H1 (cell line): ENCODE results near the gene BLTP1. TPM values are rescaled to one million over a fixed set of nuclear protein-coding genes. Genes with fewer than 3 reads are reported as not detected.

Experiments
- ATF3 ChIP-seq: IDR thresholded peaks from 2 replicates; pipeline ENCODE4 v1.6.1; 2011; ENCODE audit warnings: low read depth, mild to moderate bottlenecking, low read length; ENCODE audit not compliant: insufficient read depth
- BACH1 ChIP-seq: IDR thresholded peaks from 2 replicates; pipeline ENCODE4 v1.6.1; 2012; ENCODE audit warnings: low read length, improper control_type of control experiment
- CEBPB ChIP-seq: IDR thresholded peaks from 2 replicates; pipeline ENCODE4 v1.6.1; 2012; ENCODE audit warnings: low read depth, low read length
- CHD1 ChIP-seq: IDR thresholded peaks from 2 replicates; pipeline ENCODE4 v1.6.1; 2012; ENCODE audit warnings: low read depth, low read length, improper control_type of control experiment
- CTCF ChIP-seq, 3 experiments: IDR thresholded peaks; 1 replicate in 2 of 3; 2 replicates in 1 of 3; pipeline versions ENCODE4 v1.5.1 to v1.6.1; 2011; ENCODE audit warnings: low read length in 3 of 3, mild to moderate bottlenecking in 3 of 3, inconsistent platforms in 2 of 3, low read depth in 1 of 3, moderate library complexity in 1 of 3; ENCODE audit not compliant: insufficient read depth in 1 of 3; ENCODE audit errors: control extremely low read depth in 1 of 3
- EZH2 ChIP-seq: fragments of 200-600 bp; sonication (generic); IDR thresholded peaks from 2 replicates; pipeline ENCODE4 v1.7.1; 2012; ENCODE audit warnings: low read depth, mild to moderate bottlenecking, moderate library complexity, low read length, inconsistent platforms; ENCODE audit not compliant: severe bottlenecking
- GABPA ChIP-seq: IDR thresholded peaks from 2 replicates; pipeline ENCODE4 v1.6.1; 2011; ENCODE audit warnings: mild to moderate bottlenecking, low read length, moderate library complexity, borderline replicate concordance; ENCODE audit not compliant: insufficient read depth
- POLR2AphosphoS5 ChIP-seq: IDR thresholded peaks from 2 replicates; pipeline ENCODE4 v1.6.1; 2011; ENCODE audit warnings: low read depth, low read length
- RXRA ChIP-seq: IDR thresholded peaks from 2 replicates; pipeline ENCODE4 v1.6.1; 2011; ENCODE audit warnings: low read depth, mild to moderate bottlenecking, low read length, moderate library complexity; ENCODE audit not compliant: insufficient read depth
- SIN3A ChIP-seq, 2 experiments: IDR thresholded peaks in 1 of 2; conservative IDR thresholded peaks in 1 of 2; 2 replicates each; pipeline ENCODE4 v1.6.1; 2011 to 2012; ENCODE audit warnings: low read length in 2 of 2, improper control_type of control experiment in 1 of 2, low read depth in 1 of 2, mild to moderate bottlenecking in 1 of 2
- SP4 ChIP-seq: IDR thresholded peaks from 2 replicates; pipeline ENCODE4 v1.6.1; 2012; ENCODE audit warnings: low read length, inconsistent platforms
- SUZ12 ChIP-seq: fragments of 200-600 bp; sonication (generic); IDR thresholded peaks from 2 replicates; pipeline ENCODE4 v1.6.1; 2012; ENCODE audit warnings: mild to moderate bottlenecking, inconsistent platforms, low read length, moderate library complexity, mixed read lengths
- TAF7 ChIP-seq: optimal IDR thresholded peaks from 2 replicates; pipeline ENCODE3; 2011; ENCODE audit warnings: low read depth, mild to moderate bottlenecking, inconsistent platforms, low read length, moderate library complexity, borderline replicate concordance
- TBP ChIP-seq: IDR thresholded peaks from 2 replicates; pipeline ENCODE4 v1.6.1; 2011; ENCODE audit warnings: low read depth, low read length, improper control_type of control experiment
- YY1 ChIP-seq: IDR thresholded peaks from 2 replicates; pipeline ENCODE4 v1.6.1; 2011; ENCODE audit warnings: low read depth, mild to moderate bottlenecking, low read length
- ZNF274 ChIP-seq: IDR thresholded peaks from 2 replicates; pipeline ENCODE4 v1.7.0; 2012; ENCODE audit warnings: low read length, borderline replicate concordance; ENCODE audit errors: extremely low read depth
- polyA plus RNA-seq, 7 experiments: library from polyadenylated mRNA; depleted of rRNA in 3 of 7; stranded (reverse) in 5 of 7; unstranded in 2 of 7; fragments of >200 nt in 5 of 7; fragments of 200-250 nt in 2 of 7; gene quantifications; 1 replicate in 5 of 7; 2 replicates in 1 of 7; 4 replicates in 1 of 7; pipeline versions ENCODE4 v1.2.1 to v1.2.3, GENCODE V29; 2011 to 2013; ENCODE audit warnings: missing spikeins in 2 of 7, mixed read lengths in 2 of 7
- total RNA-seq: library from RNA; stranded (reverse); fragmentation: NEBNext Ultra II Directional; extraction: Animal tissue kit (Norgen Biotek cat#: 25700); gene quantifications from 2 replicates; pipeline ENCODE4 v1.2.1, GENCODE V29; 2021
- TF ChIP-seq, protein P1 (sequence below): IDR thresholded peaks from 2 replicates; pipeline ENCODE4 v1.6.1; 2012; ENCODE audit warnings: inconsistent platforms
- TF ChIP-seq, protein P2 (sequence below): IDR thresholded peaks from 2 replicates; pipeline ENCODE4 v1.6.1; 2012; ENCODE audit warnings: low read length, inconsistent platforms

Gene BLTP1
- total and polyA plus RNA-seq, 2 of the 8 experiments (the other 6 are each of a cell fraction or from before 2014, with no cell fraction given), result 14.0 to 27.9 TPM

DNA sequence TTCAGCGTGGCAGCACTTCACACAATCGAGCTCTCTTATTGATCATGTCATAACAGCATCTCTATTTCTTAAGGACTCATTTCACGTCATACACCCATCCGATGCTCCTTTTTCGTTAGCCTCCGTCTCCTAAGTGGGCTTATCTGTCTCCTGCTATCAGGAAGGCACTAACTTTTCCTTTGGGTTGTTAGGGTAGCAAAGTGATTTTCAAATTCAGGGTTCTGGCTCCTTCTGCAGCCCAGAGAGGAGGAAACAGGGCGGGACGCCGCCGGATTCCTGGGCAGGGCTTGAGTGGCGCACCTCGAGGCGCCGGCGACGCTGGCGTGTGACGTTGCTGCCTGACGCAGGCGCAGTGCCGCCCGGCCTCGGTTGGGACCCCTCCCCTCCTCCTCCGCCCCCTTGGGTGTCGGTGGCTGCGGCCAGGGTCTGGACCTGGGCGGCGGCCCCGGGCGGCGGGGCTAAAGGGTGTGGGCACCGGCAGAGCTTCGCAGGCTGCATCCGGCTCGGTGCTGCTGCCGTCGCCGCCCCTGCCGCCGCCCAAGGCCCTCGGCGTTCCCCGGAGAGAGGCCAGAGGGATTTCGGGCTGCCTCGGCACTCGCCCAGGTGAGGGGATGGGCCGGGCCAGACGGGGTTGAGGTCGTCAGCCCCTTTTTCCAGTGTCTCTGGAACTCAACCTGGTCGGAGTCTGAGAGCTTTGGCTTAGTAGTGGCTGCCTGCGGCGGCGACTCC is at the start of gene BLTP1 (continued):
- TF ChIP-seq CHD1 (no peak), TAF7 (peak; percentile 21), ATF3 (peak; percentile 88), BACH1 (no peak), ZNF274 (no peak), POLR2AphosphoS5 (peak; percentile 81), SIN3A (conservative IDR thresholded peaks at IDR 0.05 in 1 of 2, IDR thresholded peaks at IDR 0.05 in 1 of 2; ENCODE audit: low read depth in 1 of 2, low read length in 2 of 2) (no peak), YY1 (0 out of 2 replicates have a peak, but pooled peaks have one; percentile 7), GABPA (no peak), CEBPB (no peak), SUZ12 (no peak), TBP (peak; percentile 67; the same call in 1 of the 2 replicates), SP4 (peak; percentile 49; the same call in 1 of the 2 replicates), CTCF (IDR thresholded peaks at IDR 0.05; ENCODE audit: control extremely low read depth in 1 of 3, insufficient read depth in 1 of 3, low read depth in 1 of 3, low read length in 3 of 3) (no peak), EZH2 (no peak), RXRA (no peak)
- TF ChIP-seq, protein P1, sequence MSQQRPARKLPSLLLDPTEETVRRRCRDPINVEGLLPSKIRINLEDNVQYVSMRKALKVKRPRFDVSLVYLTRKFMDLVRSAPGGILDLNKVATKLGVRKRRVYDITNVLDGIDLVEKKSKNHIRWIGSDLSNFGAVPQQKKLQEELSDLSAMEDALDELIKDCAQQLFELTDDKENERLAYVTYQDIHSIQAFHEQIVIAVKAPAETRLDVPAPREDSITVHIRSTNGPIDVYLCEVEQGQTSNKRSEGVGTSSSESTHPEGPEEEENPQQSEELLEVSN, result no peak
- TF ChIP-seq, protein P2, sequence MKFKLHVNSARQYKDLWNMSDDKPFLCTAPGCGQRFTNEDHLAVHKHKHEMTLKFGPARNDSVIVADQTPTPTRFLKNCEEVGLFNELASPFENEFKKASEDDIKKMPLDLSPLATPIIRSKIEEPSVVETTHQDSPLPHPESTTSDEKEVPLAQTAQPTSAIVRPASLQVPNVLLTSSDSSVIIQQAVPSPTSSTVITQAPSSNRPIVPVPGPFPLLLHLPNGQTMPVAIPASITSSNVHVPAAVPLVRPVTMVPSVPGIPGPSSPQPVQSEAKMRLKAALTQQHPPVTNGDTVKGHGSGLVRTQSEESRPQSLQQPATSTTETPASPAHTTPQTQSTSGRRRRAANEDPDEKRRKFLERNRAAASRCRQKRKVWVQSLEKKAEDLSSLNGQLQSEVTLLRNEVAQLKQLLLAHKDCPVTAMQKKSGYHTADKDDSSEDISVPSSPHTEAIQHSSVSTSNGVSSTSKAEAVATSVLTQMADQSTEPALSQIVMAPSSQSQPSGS, result no peak
